Common myeloid progenitor, CD34-positive (primary cell): ENCODE measurements around the gene ZNF346.

Source experiments
- CTCF ChIA-PET: fragments of 350-600 bp; sonication (Branson Sonifier 250); formaldehyde crosslinking; loops from one replicate; lab custom pipeline; 2021; ENCODE audit warnings: antibody characterized with exemption; lab: Charles Lee
- POLR2A ChIA-PET: fragments of 350-600 bp; sonication (Branson Sonifier 250); formaldehyde crosslinking; loops from one replicate; lab custom pipeline; 2021; ENCODE audit warnings: antibody characterized with exemption; lab: Charles Lee
- DNase-seq, 3 donors: peaks; one replicate each; pipeline versions ENCODE4 v3.0.0 to v3.0.0-alpha.2; 2013
- H3K27ac ChIP-seq, 2 experiments: 1 replicate in 1 of 2; 2 replicates in 1 of 2; pipeline ENCODE4 v1.7.0; 2013; ENCODE audit warnings: inconsistent platforms in 2 of 2, low read length in 2 of 2, mild to moderate bottlenecking in 2 of 2, low read depth in 1 of 2, moderate library complexity in 1 of 2; ENCODE audit not compliant: severe bottlenecking in 2 of 2, insufficient read depth in 1 of 2, poor library complexity in 1 of 2
- H3K27me3 ChIP-seq, 5 experiments: replicated peaks in 2 of 5; 1 replicate in 3 of 5; 2 replicates in 2 of 5; pipeline versions ENCODE4 v1.6.1 to v1.7.0; 2013; ENCODE audit warnings: low read length in 4 of 5, mild to moderate bottlenecking in 2 of 5, moderate library complexity in 2 of 5, inconsistent platforms in 1 of 5; ENCODE audit not compliant: insufficient read depth in 5 of 5, control insufficient read depth in 4 of 5
- H3K36me3 ChIP-seq, 4 experiments: 1 replicate in 2 of 4; 2 replicates in 2 of 4; pipeline versions ENCODE4 v1.6.1 to v1.7.0; 2013; ENCODE audit warnings: low read length in 3 of 4, control low read depth in 1 of 4, mild to moderate bottlenecking in 1 of 4; ENCODE audit not compliant: control insufficient read depth in 4 of 4, insufficient read depth in 4 of 4
- H3K4me1 ChIP-seq, 4 experiments: 1 replicate in 3 of 4; 2 replicates in 1 of 4; pipeline versions ENCODE4 v1.6.1 to v1.7.1; 2013; ENCODE audit warnings: low read length in 3 of 4, mild to moderate bottlenecking in 3 of 4, control low read depth in 1 of 4, inconsistent platforms in 1 of 4, moderate library complexity in 1 of 4; ENCODE audit not compliant: control insufficient read depth in 4 of 4, insufficient read depth in 4 of 4; ENCODE audit errors: control extremely low read depth in 1 of 4
- H3K4me3 ChIP-seq, 7 experiments: 1 replicate in 4 of 7; 2 replicates in 3 of 7; pipeline versions ENCODE4 v1.5.1 to v1.7.0; 2013; ENCODE audit warnings: mild to moderate bottlenecking in 7 of 7, low read length in 6 of 7, moderate library complexity in 6 of 7, inconsistent platforms in 2 of 7, low read depth in 2 of 7, control low read depth in 1 of 7; ENCODE audit not compliant: insufficient read depth in 4 of 7, control insufficient read depth in 1 of 7; ENCODE audit errors: extremely low read depth in 1 of 7
- H3K9me3 ChIP-seq, 5 experiments: 1 replicate in 4 of 5; 2 replicates in 1 of 5; pipeline versions ENCODE4 v1.6.1 to v1.7.1; 2013; ENCODE audit warnings: low read length in 4 of 5, mild to moderate bottlenecking in 2 of 5, inconsistent platforms in 1 of 5, low read depth in 1 of 5, moderate library complexity in 1 of 5; ENCODE audit not compliant: control insufficient read depth in 4 of 5, insufficient read depth in 2 of 5; ENCODE audit errors: control extremely low read depth in 1 of 5
- WGBS: methylation state at CpG from one replicate; pipeline ENCODE4 v1.1.5; 2013; ENCODE audit not compliant: insufficient coverage; 5-methylcytosine and 5-hydroxymethylcytosine counted together

The ZNF346 gene

GRCh38 chr5:177123789-177124485 lies 101.4 kb downstream of the ZNF346 start:
- H3K4me1 ChIP-seq: peaks cover 0 to 5% (median 1%) of the 10 kb centered on the region in 4 experiments
- ChIA-PET CTCF (interaction anchor here (0.8 to 2.0 kb wide), 4 partner anchors 9 to 13 kb away, joined by 3 to 7 read pairs (median 4); no protein-coding TSS in a partner anchor), POLR2A (interaction anchor here (0.6 kb wide), 1 partner anchor 9 kb away, joined by 3 read pairs; no protein-coding TSS in a partner anchor)
- WGBS: 94% methylated on average over 6 of the region's 15 CpGs
- no peaks in the 10 kb centered on the region for H3K9me3 ChIP-seq
- H3K36me3 ChIP-seq: no peaks in the 10 kb centered on the region
- no peaks in the 10 kb centered on the region for H3K27me3 ChIP-seq
- no peak overlapping the region for H3K27ac ChIP-seq
- H3K4me3 ChIP-seq: no peak overlapping the region
- DNase-seq: no peak

DNA sequence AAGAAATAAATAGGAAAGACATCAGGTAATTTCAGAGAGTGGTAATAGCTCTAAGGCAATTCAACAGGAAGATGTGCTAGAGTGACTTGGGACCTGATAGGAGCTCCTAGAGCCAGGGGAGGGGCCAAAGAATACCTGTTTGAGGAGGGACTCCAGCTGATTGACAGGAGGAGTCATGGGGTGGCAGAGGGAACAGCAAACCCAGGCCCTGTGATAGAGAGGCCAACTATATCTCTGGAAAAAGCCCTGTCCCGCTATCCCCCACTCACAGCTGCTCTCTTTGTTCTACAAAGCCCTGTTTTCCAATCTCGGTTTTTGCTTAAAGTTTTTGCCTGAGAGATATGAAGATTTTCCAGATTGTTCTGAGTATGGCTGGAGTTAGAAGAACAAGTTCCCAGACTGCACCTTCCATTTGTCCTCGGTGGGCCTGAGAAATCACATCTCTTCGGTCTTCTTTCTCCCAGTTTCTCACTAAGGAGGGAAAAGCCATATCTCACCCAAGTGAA lies 102.0 kb downstream of the ZNF346 start:
- ChIA-PET POLR2A (interaction anchor here (0.6 kb wide), 1 partner anchor 8 kb away, joined by 3 read pairs; no protein-coding TSS in a partner anchor), CTCF (interaction anchor here (0.8 to 2.0 kb wide), 4 partner anchors 9 to 13 kb away, joined by 3 to 7 read pairs (median 4); no protein-coding TSS in a partner anchor)
- Histone ChIP-seq H3K9me3 (no peaks in the 10 kb centered on the region), H3K27me3 (no peaks in the 10 kb centered on the region), H3K4me1 (peaks cover 0 to 5% (median 1%) of the 10 kb centered on the region in 4 experiments), H3K4me3 (no peak overlapping the region), H3K36me3 (no peaks in the 10 kb centered on the region), H3K27ac (no peak overlapping the region)
- no peak for DNase-seq
- 96% methylated on average over 2 of the region's 4 CpGs for WGBS

- no peak overlapping the region for H3K27ac ChIP-seq
- H3K9me3 ChIP-seq: no peaks in the 10 kb centered on the region
- H3K4me1 ChIP-seq: peaks cover 0 to 5% (median 1%) of the 10 kb centered on the region in 4 experiments
- CTCF ChIA-PET: interaction anchor here (0.8 to 1.6 kb wide), 5 partner anchors 8 to 41 kb away, joined by 3 to 4 read pairs (median 4); no protein-coding TSS in a partner anchor
- no peaks in the 10 kb centered on the region for H3K27me3 ChIP-seq
- WGBS: no CpG with 5 or more reads among the region's 1 CpG
- H3K4me3 ChIP-seq: no peak overlapping the region
- DNase-seq: no peak
- POLR2A ChIA-PET: no interaction called here
- no peaks in the 10 kb centered on the region for H3K36me3 ChIP-seq
Measured at GRCh38 chr5:177126771-177127170, 104.3 kb downstream of the ZNF346 start.

DNA sequence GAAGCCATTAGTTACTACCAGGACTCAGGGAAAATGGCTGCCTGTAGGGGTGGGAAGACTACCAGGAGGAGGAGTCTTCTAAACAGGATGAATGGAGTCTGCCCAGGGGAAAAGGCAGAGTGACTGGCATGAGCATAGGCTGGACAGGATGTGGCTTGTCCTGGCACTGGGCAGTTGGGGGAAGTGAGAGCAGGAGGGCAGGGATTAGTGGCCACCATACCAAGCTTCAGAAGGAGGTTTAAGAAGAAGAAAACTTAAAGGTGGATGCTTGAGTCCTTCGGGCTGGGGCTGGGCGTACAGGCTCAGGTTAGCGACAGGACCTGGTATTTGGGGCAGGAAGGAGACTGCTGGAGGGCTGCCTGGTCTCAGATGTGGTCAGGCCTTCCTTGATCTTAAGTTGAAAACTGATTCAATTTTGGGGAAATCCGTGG lies 106.1 kb downstream of the ZNF346 start:
- CTCF ChIA-PET: interaction anchor here (0.9 to 1.5 kb wide), 4 partner anchors 12 to 57 kb away, joined by 3 to 9 read pairs (median 4); no protein-coding TSS in a partner anchor

GRCh38 chr5:177130211-177131018 lies 107.9 kb downstream of the ZNF346 start:
- no peaks in the 10 kb centered on the region for H3K27me3 ChIP-seq

More for the DNA sequence above, 106.1 kb downstream of the ZNF346 start:
- Histone ChIP-seq H3K27me3 (no peaks in the 10 kb centered on the region), H3K4me1 (peaks cover 0 to 11% (median 9%) of the 10 kb centered on the region in 4 experiments), H3K9me3 (no peaks in the 10 kb centered on the region), H3K4me3 (no peak overlapping the region), H3K36me3 (no peaks in the 10 kb centered on the region), H3K27ac (no peak overlapping the region)
- DNase-seq: no peak
- WGBS: 64% methylated on average over 4 of the region's 4 CpGs
- POLR2A ChIA-PET: no interaction called here

More at GRCh38 chr5:177130211-177131018, 107.9 kb downstream of the ZNF346 start:
- H3K27ac ChIP-seq: no peak overlapping the region
- WGBS: 93% methylated on average over 3 of the region's 5 CpGs
- ChIA-PET CTCF (interaction anchor here (7.4 kb wide), 1 partner anchor 18 kb away, joined by 53 read pairs; no protein-coding TSS in a partner anchor), POLR2A (no interaction called here)
- peaks cover 5 to 24% (median 21%) of the 10 kb centered on the region in 4 experiments for H3K4me1 ChIP-seq
- no peak overlapping the region for H3K4me3 ChIP-seq
- DNase-seq: no peak
- H3K36me3 ChIP-seq: peaks cover 0 to 3% (median 2%) of the 10 kb centered on the region in 4 experiments
- no peaks in the 10 kb centered on the region for H3K9me3 ChIP-seq
